Natural killer cell (primary cell): ENCODE results near the gene PDILT. TPM values are rescaled to one million over a fixed set of nuclear protein-coding genes. Genes with fewer than 3 reads are reported as not detected.
"Not testable (repeated sequence)": the region's sequence is repeated elsewhere in the genome, so short reads cannot be mapped to it uniquely, and the experiment has no call there.

Source experiments
- ATAC-seq, 3 donors: fragments of 150-1000 bp in 2 of 3; fragments of 200-7000 bp in 1 of 3; cut with Tn5 transposase; 1 replicate in 1 of 3; 2 replicates in 2 of 3; pipeline ENCODE4 v1.10.0; 2021; ENCODE audit warnings: mild to moderate bottlenecking in 2 of 3, moderate library complexity in 2 of 3
- DNase-seq, 2 donors: peaks; one replicate each; pipeline versions ENCODE4 v3.0.0 to v3.0.0-alpha.2; 2013 to 2021; ENCODE audit warnings: mixed read lengths in 1 of 2
- H3K27ac ChIP-seq: one replicate; pipeline ENCODE4 v1.5.1; 2013; ENCODE audit warnings: mild to moderate bottlenecking, low read length
- H3K27me3 ChIP-seq: one replicate; pipeline ENCODE4 v1.6.1; 2013; ENCODE audit warnings: low read length; ENCODE audit not compliant: control insufficient read depth, insufficient read depth
- H3K36me3 ChIP-seq: one replicate; pipeline ENCODE4 v1.6.1; 2013; ENCODE audit warnings: low read length; ENCODE audit not compliant: control insufficient read depth, insufficient read depth
- H3K4me1 ChIP-seq: one replicate; pipeline ENCODE4 v1.6.1; 2013; ENCODE audit warnings: low read length; ENCODE audit not compliant: control insufficient read depth, insufficient read depth
- H3K4me3 ChIP-seq: one replicate; pipeline ENCODE4 v1.5.1; 2013; ENCODE audit warnings: low read length
- H3K9me3 ChIP-seq: one replicate; pipeline ENCODE4 v1.6.1; 2013; ENCODE audit warnings: low read length; ENCODE audit not compliant: control insufficient read depth, insufficient read depth
- H3K27ac Mint-ChIP-seq, 2 donors: one replicate each; pipeline ENCODE4 v1.8.0; 2022; ENCODE audit warnings: mild to moderate bottlenecking in 2 of 2, mixed read lengths in 2 of 2, moderate library complexity in 1 of 2
- H3K27me3 Mint-ChIP-seq, 2 donors: one replicate each; pipeline ENCODE4 v1.8.0; 2022; ENCODE audit warnings: low read depth in 2 of 2, mixed read lengths in 2 of 2
- H3K36me3 Mint-ChIP-seq: one replicate; pipeline ENCODE4 v1.8.0; 2022; ENCODE audit warnings: mixed read lengths
- H3K4me1 Mint-ChIP-seq, 2 donors: one replicate each; pipeline ENCODE4 v1.8.0; 2022; ENCODE audit warnings: mixed read lengths in 2 of 2
- H3K4me3 Mint-ChIP-seq: one replicate; pipeline ENCODE4 v1.8.0; 2022; ENCODE audit warnings: mild to moderate bottlenecking, moderate library complexity, mixed read lengths
- H3K9me3 Mint-ChIP-seq, 2 donors: one replicate each; pipeline ENCODE4 v1.8.0; 2022; ENCODE audit warnings: mixed read lengths in 2 of 2
- whole genome bisulfite sequencing: methylation state at CpG from one replicate; pipeline ENCODE4 v1.1.7; 2013; ENCODE audit warnings: missing lambda C conversion rate; ENCODE audit not compliant: insufficient coverage; 5-methylcytosine and 5-hydroxymethylcytosine counted together
- intact Hi-C: fragments of 100-400 bp; cut with micrococcal nuclease; formaldehyde crosslinking; loops from one replicate; pipeline ENCODE4 v1.14.2; 2022
- total RNA-seq, 4 donors: library from RNA; stranded (reverse); fragments of 120-200 nt in 1 of 4; gene quantifications; one replicate each; pipeline versions ENCODE4 v1.2.3 to v1.2.4, GENCODE V29; 2013 to 2022
- TF ChIP-seq, protein P1 (sequence below): fragments of 200-600 bp; IDR thresholded peaks from one replicate; pipeline ENCODE4 v1.8.0; 2022; ENCODE audit warnings: antibody characterized with exemption

The PDILT gene
- total RNA-seq, 3 donors from 2014 or later (not counting 1 experiment from before 2014, with no cell fraction given): not detected

DNA sequence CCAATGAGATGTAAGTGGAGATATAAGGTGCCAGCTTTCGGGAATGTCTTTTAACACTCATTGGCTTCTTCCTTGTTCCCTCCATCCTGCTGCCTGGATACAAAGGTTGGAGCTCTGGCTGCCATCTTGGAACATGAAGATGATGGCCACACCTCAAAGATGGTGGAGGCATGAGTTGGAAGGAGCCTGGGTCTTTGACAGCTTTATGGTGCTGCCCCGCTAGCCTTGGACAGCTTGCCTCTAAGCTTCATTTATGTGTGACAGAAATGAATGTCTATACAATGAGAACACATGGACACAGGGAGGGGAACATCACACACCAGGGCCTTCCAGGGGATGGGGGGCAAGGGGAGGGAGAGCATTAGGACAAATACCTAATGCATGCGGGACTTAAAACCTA lies 90.8 kb downstream of the PDILT start:
- 86% methylated on average over 2 of the region's 3 CpGs for WGBS
- Histone ChIP-seq H3K36me3 (no peaks in the 10 kb centered on the region), H3K4me1 (no peaks in the 10 kb centered on the region), H3K4me3 (no peak overlapping the region), H3K27me3 (no peaks in the 10 kb centered on the region), H3K9me3 (no peaks in the 10 kb centered on the region), H3K27ac (no peak overlapping the region)
- Mint-ChIP-seq H3K27me3 (no peaks in the 10 kb centered on the region), H3K4me3 (no peak overlapping the region), H3K9me3 (no peaks in the 10 kb centered on the region), H3K4me1 (no peaks in the 10 kb centered on the region), H3K27ac (no peak overlapping the region), H3K36me3 (no peaks in the 10 kb centered on the region)
- DNase-seq (no peak), ATAC-seq (no peak)
- TF ChIP-seq, protein P1, sequence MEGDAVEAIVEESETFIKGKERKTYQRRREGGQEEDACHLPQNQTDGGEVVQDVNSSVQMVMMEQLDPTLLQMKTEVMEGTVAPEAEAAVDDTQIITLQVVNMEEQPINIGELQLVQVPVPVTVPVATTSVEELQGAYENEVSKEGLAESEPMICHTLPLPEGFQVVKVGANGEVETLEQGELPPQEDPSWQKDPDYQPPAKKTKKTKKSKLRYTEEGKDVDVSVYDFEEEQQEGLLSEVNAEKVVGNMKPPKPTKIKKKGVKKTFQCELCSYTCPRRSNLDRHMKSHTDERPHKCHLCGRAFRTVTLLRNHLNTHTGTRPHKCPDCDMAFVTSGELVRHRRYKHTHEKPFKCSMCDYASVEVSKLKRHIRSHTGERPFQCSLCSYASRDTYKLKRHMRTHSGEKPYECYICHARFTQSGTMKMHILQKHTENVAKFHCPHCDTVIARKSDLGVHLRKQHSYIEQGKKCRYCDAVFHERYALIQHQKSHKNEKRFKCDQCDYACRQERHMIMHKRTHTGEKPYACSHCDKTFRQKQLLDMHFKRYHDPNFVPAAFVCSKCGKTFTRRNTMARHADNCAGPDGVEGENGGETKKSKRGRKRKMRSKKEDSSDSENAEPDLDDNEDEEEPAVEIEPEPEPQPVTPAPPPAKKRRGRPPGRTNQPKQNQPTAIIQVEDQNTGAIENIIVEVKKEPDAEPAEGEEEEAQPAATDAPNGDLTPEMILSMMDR: no peak
- intact Hi-C loops: no loop called here

DNA sequence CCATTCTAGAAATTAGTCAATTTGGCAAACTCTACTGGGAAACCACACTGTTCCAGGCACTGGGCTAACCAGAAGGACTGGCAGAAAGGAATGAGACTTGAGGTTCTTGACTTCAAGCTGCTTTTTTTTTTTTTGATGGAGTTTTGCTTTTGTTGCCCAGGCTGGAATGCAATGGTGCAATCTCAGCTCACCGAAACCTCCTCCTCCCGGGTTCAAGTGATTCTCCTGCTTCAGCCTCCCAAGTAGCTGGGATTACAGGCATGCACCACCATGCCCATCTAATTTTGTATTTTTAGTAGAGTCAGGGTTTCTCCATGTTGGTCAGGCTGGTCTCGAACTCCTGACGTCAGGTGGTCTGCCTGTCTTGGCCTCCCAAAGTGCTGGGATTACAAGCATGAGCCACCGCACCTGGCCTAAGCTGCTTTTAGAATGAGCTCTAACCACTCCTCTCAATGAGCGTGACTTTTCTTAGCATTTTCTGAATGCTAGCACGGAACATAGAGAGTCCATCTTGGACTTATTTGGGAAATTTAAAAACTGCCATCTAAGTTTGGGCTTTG lies 91.9 kb downstream of the PDILT start:
- H3K27me3 Mint-ChIP-seq, H3K4me1 Mint-ChIP-seq, DNase-seq, ATAC-seq, H3K4me3 Mint-ChIP-seq, H3K9me3 ChIP-seq, H3K36me3 Mint-ChIP-seq, H3K27ac Mint-ChIP-seq, H3K9me3 Mint-ChIP-seq, H3K27me3 ChIP-seq, H3K36me3 ChIP-seq, H3K27ac ChIP-seq, H3K4me3 ChIP-seq, intact Hi-C loops, H3K4me1 ChIP-seq: not testable (repeated sequence)
- 96% methylated on average over 7 of the region's 7 CpGs for WGBS

DNA sequence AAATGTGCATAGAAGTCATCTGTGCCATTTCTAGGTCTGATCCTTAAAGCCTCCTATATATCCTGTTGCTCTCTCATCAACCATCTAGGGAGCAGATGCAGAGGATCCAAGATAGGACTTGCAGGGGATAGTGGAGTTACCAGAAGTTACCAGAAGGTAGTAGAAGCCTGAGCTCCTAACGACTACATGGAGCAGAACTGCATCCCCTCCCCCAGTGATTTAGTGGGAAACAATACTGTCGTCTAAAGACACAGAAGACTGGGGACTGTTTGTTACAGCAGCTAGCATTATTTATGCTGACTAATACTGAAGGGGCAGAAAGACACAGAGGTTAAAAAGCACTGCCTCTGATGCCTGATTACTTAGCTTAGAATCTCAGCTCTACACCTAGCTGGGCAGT lies 93.0 kb downstream of the PDILT start:
- Mint-ChIP-seq H3K27ac (no peak overlapping the region), H3K4me1 (no peaks in the 10 kb centered on the region), H3K36me3 (no peaks in the 10 kb centered on the region), H3K4me3 (no peak overlapping the region), H3K27me3 (no peaks in the 10 kb centered on the region), H3K9me3 (no peaks in the 10 kb centered on the region)
- H3K4me3 ChIP-seq: no peak overlapping the region
- no peak overlapping the region for H3K27ac ChIP-seq
- DNase-seq (no peak), ATAC-seq (no peak)
- TF ChIP-seq, protein P1: no peak
- no peaks in the 10 kb centered on the region for H3K4me1 ChIP-seq
- no peaks in the 10 kb centered on the region for H3K9me3 ChIP-seq
- no peaks in the 10 kb centered on the region for H3K36me3 ChIP-seq
- WGBS: 78% methylated on average over 2 of the region's 2 CpGs
- intact Hi-C loops: no loop called here
- no peaks in the 10 kb centered on the region for H3K27me3 ChIP-seq

DNA sequence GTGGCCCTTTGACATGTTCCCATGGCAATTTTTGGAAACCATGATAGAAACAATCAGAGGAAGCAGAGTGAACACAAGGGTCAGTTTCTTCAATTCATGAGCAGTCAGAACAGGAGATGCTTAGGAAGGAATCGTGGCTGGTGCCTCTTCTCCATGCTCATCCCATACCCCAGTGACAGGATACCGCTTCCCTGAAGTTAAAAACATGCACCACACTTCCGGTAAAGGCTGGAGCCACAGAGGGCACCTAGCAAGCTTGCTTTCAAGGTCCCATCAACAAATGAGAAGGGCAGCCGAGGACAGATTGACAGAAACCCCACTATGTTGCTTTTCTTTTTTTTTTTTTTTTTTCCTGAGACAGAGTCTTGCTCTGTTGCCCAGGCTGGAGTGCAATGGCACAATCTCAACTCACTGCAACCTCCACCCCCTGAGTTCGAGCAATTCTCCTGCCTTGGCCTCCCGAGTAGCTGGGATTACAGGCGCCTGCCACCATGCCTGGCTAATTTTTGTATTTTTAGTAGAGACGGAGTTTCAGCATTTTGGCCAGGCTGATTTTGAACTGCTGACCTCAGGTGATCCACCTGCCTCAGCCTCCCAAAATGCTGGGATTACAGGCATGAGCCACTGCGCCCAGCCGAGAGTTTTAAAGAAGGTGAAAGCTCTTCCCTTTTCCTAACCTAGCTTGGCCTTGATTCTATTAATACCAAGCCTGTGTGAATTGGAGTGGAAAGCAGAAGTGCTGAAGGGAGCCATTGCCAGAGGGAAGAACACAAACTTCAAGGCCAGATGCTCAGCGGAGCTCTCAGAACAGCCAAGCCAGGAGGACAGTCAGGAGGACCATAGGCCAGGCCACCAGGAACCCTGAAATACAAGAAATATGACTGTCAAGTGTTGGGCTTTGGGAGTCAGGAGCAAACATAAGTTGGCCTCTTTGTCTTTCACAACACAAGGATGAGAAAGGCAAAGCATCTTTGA lies 93.8 kb downstream of the PDILT start:
- Mint-ChIP-seq H3K36me3 (no peaks in the 10 kb centered on the region), H3K4me3 (no peak overlapping the region), H3K27me3 (no peaks in the 10 kb centered on the region), H3K27ac (no peak overlapping the region), H3K9me3 (no peaks in the 10 kb centered on the region), H3K4me1 (no peaks in the 10 kb centered on the region)
- Histone ChIP-seq H3K36me3 (no peaks in the 10 kb centered on the region), H3K4me3 (no peak overlapping the region), H3K4me1 (no peaks in the 10 kb centered on the region), H3K9me3 (no peaks in the 10 kb centered on the region), H3K27me3 (no peaks in the 10 kb centered on the region), H3K27ac (no peak overlapping the region)
- TF ChIP-seq, protein P1: no peak
- WGBS: 68% methylated on average over 11 of the region's 11 CpGs
- no peak for ATAC-seq
- no peak for DNase-seq
- intact Hi-C loops: no loop called here
